Measurements from ENCODE around the gene RHCE. TPM values are rescaled to one million over a fixed set of nuclear protein-coding genes. Genes with fewer than 3 reads are reported as not detected.

The RHCE gene
- total and polyA plus RNA-seq, 2 experiments from 2014 or later: 0.80 to 8.8 TPM

DNA sequence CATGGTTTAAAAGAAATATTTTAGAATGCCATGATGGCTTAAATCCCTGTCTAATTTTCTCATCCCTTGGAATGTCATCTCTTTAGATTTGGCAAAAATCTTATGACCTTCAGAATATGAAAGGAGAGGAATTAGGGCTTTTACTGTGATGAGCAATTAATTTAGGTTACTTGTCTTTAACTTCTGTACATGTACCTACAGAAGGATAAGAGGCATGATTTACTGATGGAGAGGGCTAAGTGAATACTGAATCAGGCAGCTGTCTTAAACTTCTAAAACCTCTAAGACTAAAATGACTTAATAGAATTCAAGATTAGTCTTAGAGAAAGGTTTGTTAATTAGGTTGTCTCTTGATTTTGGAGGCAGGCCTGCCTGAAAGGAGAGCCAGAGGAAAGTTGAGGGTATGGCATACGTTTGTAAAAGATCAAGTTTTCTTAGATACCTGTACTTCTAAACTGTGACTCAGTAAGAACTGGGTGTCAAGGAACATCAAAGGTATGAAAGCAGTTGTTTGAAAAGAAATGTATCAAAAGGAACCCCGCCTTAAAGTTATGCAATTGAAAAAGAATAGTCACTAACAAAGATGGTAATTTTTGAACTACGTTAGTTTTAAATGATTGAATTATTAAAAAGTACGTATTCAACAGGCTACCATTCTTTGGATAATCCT lies 22.5 kb upstream of the RHCE start:
- Histone ChIP-seq H3K27ac (no peak overlapping the region), H3K9me2 (replicated peaks; ENCODE audit: insufficient read depth) (no peaks in the 10 kb centered on the region), H3K9me3 (ENCODE audit: low read depth) (no peaks in the 10 kb centered on the region), H3K4me2 (no peak overlapping the region), H3K4me1 (ENCODE audit: insufficient read depth) (no peaks in the 10 kb centered on the region), H3K36me3 (replicated peaks; ENCODE audit: insufficient read depth, low read depth) (no peaks in the 10 kb centered on the region), H4K20me1 (ENCODE audit: insufficient read depth, poor library complexity, severe bottlenecking) (peaks cover 31% of the 10 kb centered on the region), H2AFZ (no peak overlapping the region), H3K4me3 (no peak overlapping the region), H3K27me3 (no peaks in the 10 kb centered on the region), H3K79me2 (peaks cover 96% of the 10 kb centered on the region)
- no peak for DNase-seq (ENCODE audit: low spot score)
- no peak for TF ChIP-seq EZH2phosphoT487 (IDR thresholded peaks at IDR 0.05; ENCODE audit: low read depth, severe bottlenecking, unreplicated experiment)
- TF ChIP-seq, protein P1, sequence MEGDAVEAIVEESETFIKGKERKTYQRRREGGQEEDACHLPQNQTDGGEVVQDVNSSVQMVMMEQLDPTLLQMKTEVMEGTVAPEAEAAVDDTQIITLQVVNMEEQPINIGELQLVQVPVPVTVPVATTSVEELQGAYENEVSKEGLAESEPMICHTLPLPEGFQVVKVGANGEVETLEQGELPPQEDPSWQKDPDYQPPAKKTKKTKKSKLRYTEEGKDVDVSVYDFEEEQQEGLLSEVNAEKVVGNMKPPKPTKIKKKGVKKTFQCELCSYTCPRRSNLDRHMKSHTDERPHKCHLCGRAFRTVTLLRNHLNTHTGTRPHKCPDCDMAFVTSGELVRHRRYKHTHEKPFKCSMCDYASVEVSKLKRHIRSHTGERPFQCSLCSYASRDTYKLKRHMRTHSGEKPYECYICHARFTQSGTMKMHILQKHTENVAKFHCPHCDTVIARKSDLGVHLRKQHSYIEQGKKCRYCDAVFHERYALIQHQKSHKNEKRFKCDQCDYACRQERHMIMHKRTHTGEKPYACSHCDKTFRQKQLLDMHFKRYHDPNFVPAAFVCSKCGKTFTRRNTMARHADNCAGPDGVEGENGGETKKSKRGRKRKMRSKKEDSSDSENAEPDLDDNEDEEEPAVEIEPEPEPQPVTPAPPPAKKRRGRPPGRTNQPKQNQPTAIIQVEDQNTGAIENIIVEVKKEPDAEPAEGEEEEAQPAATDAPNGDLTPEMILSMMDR (IDR thresholded peaks at IDR 0.05; ENCODE audit: poor library complexity): no peak
- TF ChIP-seq EZH2 (IDR thresholded peaks at IDR 0.05; ENCODE audit: borderline replicate concordance): no peak
- WGBS (ENCODE audit: low lambda C conversion rate, missing lambda C conversion rate): 91% methylated on average over 4 of the region's 4 CpGs

- H2AFZ ChIP-seq: no peak overlapping the region
- H3K4me3 ChIP-seq: no peak overlapping the region
- no peak overlapping the region for H3K27ac ChIP-seq
- peak; percentile 48 for DNase-seq (ENCODE audit: low spot score)
- H3K9me3 ChIP-seq (ENCODE audit: low read depth): no peaks in the 10 kb centered on the region
- 18% methylated on average over 1 of the region's 1 CpG for WGBS (ENCODE audit: low lambda C conversion rate, missing lambda C conversion rate)
- H4K20me1 ChIP-seq (ENCODE audit: insufficient read depth, poor library complexity, severe bottlenecking): peaks cover 39% of the 10 kb centered on the region
- no peaks in the 10 kb centered on the region for H3K9me2 ChIP-seq (replicated peaks; ENCODE audit: insufficient read depth)
- peaks cover 98% of the 10 kb centered on the region for H3K79me2 ChIP-seq
- no peaks in the 10 kb centered on the region for H3K4me1 ChIP-seq (ENCODE audit: insufficient read depth)
- TF ChIP-seq EZH2phosphoT487 (IDR thresholded peaks at IDR 0.05; ENCODE audit: low read depth, severe bottlenecking, unreplicated experiment): no peak
- TF ChIP-seq, protein P1 (IDR thresholded peaks at IDR 0.05; ENCODE audit: poor library complexity): peak; percentile 15
- no peaks in the 10 kb centered on the region for H3K36me3 ChIP-seq (replicated peaks; ENCODE audit: insufficient read depth, low read depth)
- no peak overlapping the region for H3K4me2 ChIP-seq
- H3K27me3 ChIP-seq: no peaks in the 10 kb centered on the region
Measured at GRCh38 chr1:25442178-25442577, 21.6 kb upstream of the RHCE start.

GRCh38 chr1:25439287-25439686 lies 18.7 kb upstream of the RHCE start:
- Histone ChIP-seq H3K9me3 (ENCODE audit: low read depth) (no peaks in the 10 kb centered on the region), H3K79me2 (peaks cover 100% of the 10 kb centered on the region)
- over 99% methylated on average over 6 of the region's 6 CpGs for WGBS (ENCODE audit: low lambda C conversion rate, missing lambda C conversion rate)

More at GRCh38 chr1:25439287-25439686, 18.7 kb upstream of the RHCE start:
- TF ChIP-seq, protein P1 (IDR thresholded peaks at IDR 0.05; ENCODE audit: poor library complexity): no peak
- TF ChIP-seq EZH2 (IDR thresholded peaks at IDR 0.05; ENCODE audit: borderline replicate concordance): no peak
- no peak for TF ChIP-seq EZH2phosphoT487 (IDR thresholded peaks at IDR 0.05; ENCODE audit: low read depth, severe bottlenecking, unreplicated experiment)
- H3K27me3 ChIP-seq: no peaks in the 10 kb centered on the region
- H3K9me2 ChIP-seq (replicated peaks; ENCODE audit: insufficient read depth): no peaks in the 10 kb centered on the region
- no peak overlapping the region for H3K27ac ChIP-seq
- H3K36me3 ChIP-seq (replicated peaks; ENCODE audit: insufficient read depth, low read depth): no peaks in the 10 kb centered on the region
- no peak for DNase-seq (ENCODE audit: low spot score)
- no peak overlapping the region for H3K4me2 ChIP-seq
- peaks cover 19% of the 10 kb centered on the region for H3K4me1 ChIP-seq (ENCODE audit: insufficient read depth)
- H2AFZ ChIP-seq: no peak overlapping the region
- H3K4me3 ChIP-seq: no peak overlapping the region
- H4K20me1 ChIP-seq (ENCODE audit: insufficient read depth, poor library complexity, severe bottlenecking): peaks cover 53% of the 10 kb centered on the region
